ENCODE data around the gene TUBGCP2. TPM values are rescaled to one million over a fixed set of nuclear protein-coding genes. Genes with fewer than 3 reads are reported as not detected.
A peak's percentile ranks its signal among the peaks of the same experiment; 100 is the strongest.

The TUBGCP2 gene
- total RNA-seq, 4 donors from 2014 or later, result 37.5 to 68.3 (median 47.6) TPM

DNA sequence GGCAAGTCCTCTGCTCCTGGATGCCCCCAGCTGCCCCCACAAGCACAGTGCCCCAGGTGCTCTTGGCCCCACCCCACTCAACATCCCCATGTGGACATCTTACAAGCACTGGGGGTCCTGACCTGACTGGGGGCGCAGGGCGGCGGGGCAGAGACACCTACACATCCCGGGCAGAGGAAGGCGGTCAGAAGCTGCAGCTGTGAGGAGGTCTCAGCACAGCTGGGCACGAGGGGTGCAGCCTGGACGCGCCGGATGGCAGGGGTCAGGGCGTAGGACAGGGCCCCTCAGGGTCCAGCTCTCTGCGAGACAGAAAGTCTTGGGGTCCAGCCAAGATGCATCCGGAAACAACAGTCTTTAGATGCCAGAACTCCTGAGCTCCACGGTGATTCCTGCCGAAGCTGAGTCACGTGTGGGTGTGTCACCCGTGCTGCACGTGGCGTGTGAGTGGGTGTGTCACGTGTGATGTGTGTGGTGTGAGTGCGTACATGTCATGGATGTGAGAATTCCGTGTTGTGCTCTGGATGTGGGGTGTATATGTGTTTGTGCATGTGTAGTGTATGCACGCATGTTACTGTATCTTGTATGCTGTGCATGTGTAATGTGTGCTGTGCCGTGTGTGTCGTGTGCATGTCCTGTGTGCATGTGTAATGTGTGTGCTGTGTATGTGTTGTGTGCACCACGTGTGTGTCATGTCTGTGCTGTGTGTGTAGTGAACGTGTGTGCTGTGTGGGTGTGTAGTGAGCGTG, 65.9 kb downstream of the TUBGCP2 start:
- 74 to 87% methylated on average over 5 to 24 of the region's 27 CpGs for WGBS, 2 donors (ENCODE audit: low coverage in 1 of 2)
- no peaks in the 10 kb centered on the region for H3K36me3 ChIP-seq
- peaks cover 0 to 18% (median 8%) of the 10 kb centered on the region in 4 donors for H3K4me1 ChIP-seq
- no peak overlapping the region for H3K4me3 ChIP-seq
- no peak for DNase-seq
- no peaks in the 10 kb centered on the region for H3K9me3 ChIP-seq
- no peak overlapping the region for H3K27ac ChIP-seq
- TF ChIP-seq EP300 (IDR thresholded peaks at IDR 0.05; ENCODE audit: low read depth), result no peak
- no peak for TF ChIP-seq POLR2AphosphoS5 (IDR thresholded peaks at IDR 0.05)
- no peak for TF ChIP-seq POLR2A (IDR thresholded peaks at IDR 0.05)
- TF ChIP-seq, protein P1, sequence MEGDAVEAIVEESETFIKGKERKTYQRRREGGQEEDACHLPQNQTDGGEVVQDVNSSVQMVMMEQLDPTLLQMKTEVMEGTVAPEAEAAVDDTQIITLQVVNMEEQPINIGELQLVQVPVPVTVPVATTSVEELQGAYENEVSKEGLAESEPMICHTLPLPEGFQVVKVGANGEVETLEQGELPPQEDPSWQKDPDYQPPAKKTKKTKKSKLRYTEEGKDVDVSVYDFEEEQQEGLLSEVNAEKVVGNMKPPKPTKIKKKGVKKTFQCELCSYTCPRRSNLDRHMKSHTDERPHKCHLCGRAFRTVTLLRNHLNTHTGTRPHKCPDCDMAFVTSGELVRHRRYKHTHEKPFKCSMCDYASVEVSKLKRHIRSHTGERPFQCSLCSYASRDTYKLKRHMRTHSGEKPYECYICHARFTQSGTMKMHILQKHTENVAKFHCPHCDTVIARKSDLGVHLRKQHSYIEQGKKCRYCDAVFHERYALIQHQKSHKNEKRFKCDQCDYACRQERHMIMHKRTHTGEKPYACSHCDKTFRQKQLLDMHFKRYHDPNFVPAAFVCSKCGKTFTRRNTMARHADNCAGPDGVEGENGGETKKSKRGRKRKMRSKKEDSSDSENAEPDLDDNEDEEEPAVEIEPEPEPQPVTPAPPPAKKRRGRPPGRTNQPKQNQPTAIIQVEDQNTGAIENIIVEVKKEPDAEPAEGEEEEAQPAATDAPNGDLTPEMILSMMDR (IDR thresholded peaks at IDR 0.05), result no peak
- H3K27me3 ChIP-seq, result peaks cover 93% of the 10 kb centered on the region
- in situ Hi-C loops (cut with MboI; ENCODE audit: low pct_ligation_motif_present in 1 of 4, low pct_unique_long_range_greater_than_20kb in 1 of 4, low sequenced_read_pairs in 3 of 4), result no loop called here
- intact Hi-C loops (cut with DNase I; ENCODE audit: low total_unique reads), result no loop called here

DNA sequence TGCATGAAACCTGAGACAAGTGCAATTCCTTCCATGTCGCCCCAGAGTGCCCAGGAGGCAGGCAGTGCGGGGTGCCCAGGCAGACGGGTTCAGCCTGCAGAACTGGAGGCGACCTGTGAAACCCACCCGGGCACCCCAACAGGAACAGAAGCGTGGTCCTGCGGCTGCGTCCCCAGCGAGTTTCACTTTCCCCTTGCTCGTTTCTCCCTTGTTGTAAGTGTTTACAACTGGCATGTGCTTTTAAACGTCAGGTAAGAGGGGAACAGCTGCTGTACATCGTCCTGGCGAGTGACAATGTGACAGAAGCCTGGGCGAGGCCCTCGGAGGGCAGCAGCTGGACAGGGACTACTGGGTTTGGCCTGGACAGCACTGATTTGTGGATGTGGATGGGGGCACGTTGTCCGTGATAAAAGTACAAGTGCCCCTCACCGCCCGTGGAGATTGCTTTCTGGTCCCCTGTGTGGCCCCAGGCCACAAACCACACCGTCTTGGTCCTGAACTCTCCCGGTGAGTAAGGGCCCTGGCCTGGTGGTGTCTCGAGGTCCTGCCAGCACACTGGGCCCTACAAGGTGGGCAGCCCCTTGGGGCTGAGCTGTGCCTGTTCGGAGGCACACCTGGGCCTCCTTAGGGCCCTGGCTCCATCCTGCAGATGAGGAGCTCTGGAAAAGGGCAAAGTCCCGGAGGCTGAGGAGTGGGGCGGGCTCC, 67.0 kb downstream of the TUBGCP2 start:
- intact Hi-C loops (cut with DNase I; ENCODE audit: low total_unique reads), result no loop called here
- peaks cover 0 to 29% (median 15%) of the 10 kb centered on the region in 4 donors for H3K4me1 ChIP-seq
- in situ Hi-C loops (cut with MboI; ENCODE audit: low pct_ligation_motif_present in 1 of 4, low pct_unique_long_range_greater_than_20kb in 1 of 4, low sequenced_read_pairs in 3 of 4), result no loop called here

DNA sequence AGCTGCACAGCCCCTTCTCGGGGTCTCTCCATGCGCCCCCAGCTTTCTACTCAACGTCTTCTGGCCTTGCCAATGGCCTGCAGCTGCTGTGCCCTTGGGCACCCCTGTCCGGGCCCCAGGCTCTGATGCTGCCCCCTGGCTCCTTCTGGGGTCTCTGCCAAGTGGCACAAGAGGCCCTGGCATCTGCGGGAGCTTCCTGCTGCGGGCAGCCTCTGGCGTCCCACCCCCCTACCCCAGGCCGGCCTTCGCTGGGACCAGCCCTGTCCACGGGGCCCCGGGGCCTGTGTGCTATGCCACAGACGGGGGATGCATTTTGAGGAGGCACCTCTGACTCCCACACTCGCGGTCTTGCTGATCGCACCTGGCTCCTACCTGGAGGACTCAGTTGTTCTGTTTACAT, 68.7 kb downstream of the TUBGCP2 start:
- Histone ChIP-seq H3K4me3 (no peak overlapping the region), H3K36me3 (no peaks in the 10 kb centered on the region), H3K9me3 (no peaks in the 10 kb centered on the region), H3K4me1 (peaks cover 0 to 35% (median 17%) of the 10 kb centered on the region in 4 donors), H3K27me3 (peaks cover 93% of the 10 kb centered on the region), H3K27ac (no peak overlapping the region)
- intact Hi-C loops (cut with DNase I; ENCODE audit: low total_unique reads) (no loop called here), in situ Hi-C loops (cut with MboI; ENCODE audit: low pct_ligation_motif_present in 1 of 4, low pct_unique_long_range_greater_than_20kb in 1 of 4, low sequenced_read_pairs in 3 of 4) (no loop called here)
- WGBS, 2 donors (ENCODE audit: low coverage in 1 of 2), result 78% methylated on average over 15 of the region's 15 CpGs; no CpG with 5 or more reads in 1 of the 2 donors
- TF ChIP-seq EP300 (IDR thresholded peaks at IDR 0.05; ENCODE audit: low read depth) (no peak), POLR2A (IDR thresholded peaks at IDR 0.05) (no peak), POLR2AphosphoS5 (IDR thresholded peaks at IDR 0.05) (no peak)
- TF ChIP-seq, protein P1 (IDR thresholded peaks at IDR 0.05), result no peak
- no peak for DNase-seq

More for the DNA sequence above, 67.0 kb downstream of the TUBGCP2 start:
- Histone ChIP-seq H3K9me3 (no peaks in the 10 kb centered on the region), H3K36me3 (no peaks in the 10 kb centered on the region), H3K4me3 (peak overlapping the region in 2 of 4 donors; percentile 9 to 30), H3K27me3 (peaks cover 93% of the 10 kb centered on the region), H3K27ac (no peak overlapping the region)
- no peak for DNase-seq
- TF ChIP-seq, protein P1 (IDR thresholded peaks at IDR 0.05), result no peak
- TF ChIP-seq POLR2A (IDR thresholded peaks at IDR 0.05) (no peak), POLR2AphosphoS5 (IDR thresholded peaks at IDR 0.05) (no peak), EP300 (IDR thresholded peaks at IDR 0.05; ENCODE audit: low read depth) (no peak)
- WGBS, 2 donors (ENCODE audit: low coverage in 1 of 2), result 42% methylated on average over 25 of the region's 25 CpGs; no CpG with 5 or more reads in 1 of the 2 donors

DNA sequence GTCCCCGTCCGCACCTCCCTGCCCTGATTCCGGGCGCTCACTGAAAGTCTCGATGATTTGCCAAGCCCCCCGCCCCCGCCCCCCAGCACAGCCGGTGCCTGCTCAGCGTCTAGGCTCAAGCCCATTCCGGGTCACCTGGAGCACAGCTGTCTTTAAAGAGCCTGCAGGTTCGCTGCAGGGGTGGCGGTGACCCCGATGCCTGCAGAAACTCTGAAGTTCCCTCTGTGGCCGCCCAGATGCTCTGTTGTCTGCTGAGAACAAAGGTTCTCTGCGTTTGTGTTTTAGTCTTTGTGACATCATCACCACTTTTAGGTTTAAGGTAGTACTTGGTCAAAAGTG, 70.2 kb downstream of the TUBGCP2 start:
- Histone ChIP-seq H3K27me3 (peaks cover 88% of the 10 kb centered on the region), H3K36me3 (no peaks in the 10 kb centered on the region), H3K27ac (no peak overlapping the region), H3K9me3 (no peaks in the 10 kb centered on the region), H3K4me3 (no peak overlapping the region), H3K4me1 (peaks cover 0 to 35% (median 17%) of the 10 kb centered on the region in 4 donors)
- DNase-seq, result no peak
- in situ Hi-C loops (cut with MboI; ENCODE audit: low pct_ligation_motif_present in 1 of 4, low pct_unique_long_range_greater_than_20kb in 1 of 4, low sequenced_read_pairs in 3 of 4) (no loop called here), intact Hi-C loops (cut with DNase I; ENCODE audit: low total_unique reads) (no loop called here)
- WGBS, 2 donors (ENCODE audit: low coverage in 1 of 2), result 47% methylated on average over 15 of the region's 15 CpGs; no CpG with 5 or more reads in 1 of the 2 donors
- TF ChIP-seq POLR2A (IDR thresholded peaks at IDR 0.05), result no peak
- TF ChIP-seq, protein P1 (IDR thresholded peaks at IDR 0.05), result no peak
- no peak for TF ChIP-seq EP300 (IDR thresholded peaks at IDR 0.05; ENCODE audit: low read depth)
- no peak for TF ChIP-seq POLR2AphosphoS5 (IDR thresholded peaks at IDR 0.05)
